Endothelial cell (in vitro differentiated cells): ENCODE results near the gene SEMA4B. TPM values are rescaled to one million over a fixed set of nuclear protein-coding genes. Genes with fewer than 3 reads are reported as not detected.

Experiments
- DNase-seq: peaks from one replicate; pipeline ENCODE4 v3.0.0; 2021; ENCODE audit warnings: low spot score
- H3K27ac Mint-ChIP-seq: one replicate; pipeline ENCODE4 v1.8.0; 2021; ENCODE audit warnings: mixed read lengths, inconsistent platforms; ENCODE audit not compliant: unreplicated experiment
- H3K27me3 Mint-ChIP-seq: one replicate; pipeline ENCODE4 v1.8.0; 2021; ENCODE audit warnings: mild to moderate bottlenecking, moderate library complexity, mixed read lengths, inconsistent platforms; ENCODE audit not compliant: unreplicated experiment
- H3K36me3 Mint-ChIP-seq: one replicate; pipeline ENCODE4 v1.8.0; 2021; ENCODE audit warnings: mild to moderate bottlenecking, low read depth, mixed read lengths, inconsistent platforms; ENCODE audit not compliant: unreplicated experiment
- H3K4me1 Mint-ChIP-seq: one replicate; pipeline ENCODE4 v1.8.0; 2021; ENCODE audit warnings: mild to moderate bottlenecking, mixed read lengths, inconsistent platforms; ENCODE audit not compliant: unreplicated experiment
- H3K4me3 Mint-ChIP-seq: one replicate; pipeline ENCODE4 v1.8.0; 2021; ENCODE audit warnings: mild to moderate bottlenecking, mixed read lengths, inconsistent platforms; ENCODE audit not compliant: unreplicated experiment
- H3K9me3 Mint-ChIP-seq: one replicate; pipeline ENCODE4 v1.8.0; 2021; ENCODE audit warnings: mixed read lengths, inconsistent platforms; ENCODE audit not compliant: unreplicated experiment
- CTCF ChIP-seq: fragments of 200-600 bp; sonication (generic); IDR thresholded peaks from one replicate; pipeline ENCODE4 v1.5.0; 2021; ENCODE audit warnings: antibody characterized with exemption; ENCODE audit not compliant: unreplicated experiment
- total RNA-seq: library from RNA; stranded (reverse); fragmentation: NEBNext Ultra II Directional; extraction: Animal tissue kit (Norgen Biotek cat#: 25700); gene quantifications from one replicate; pipeline ENCODE4 v1.2.1, GENCODE V29; 2021; ENCODE audit not compliant: unreplicated experiment

SEMA4B gene
- total RNA-seq, 1 donor from 2014 or later, result 11.2 TPM

- Mint-ChIP-seq H3K27me3 (peaks cover 1% of the 10 kb centered on the region), H3K4me3 (no peak overlapping the region), H3K9me3 (no peaks in the 10 kb centered on the region), H3K36me3 (peaks cover 20% of the 10 kb centered on the region), H3K27ac (no peak overlapping the region), H3K4me1 (peaks cover 14% of the 10 kb centered on the region)
- no peak for DNase-seq
- TF ChIP-seq CTCF, result no peak
Observed at GRCh38 chr15:90230071-90230494, 29.0 kb downstream of the SEMA4B start.

DNA sequence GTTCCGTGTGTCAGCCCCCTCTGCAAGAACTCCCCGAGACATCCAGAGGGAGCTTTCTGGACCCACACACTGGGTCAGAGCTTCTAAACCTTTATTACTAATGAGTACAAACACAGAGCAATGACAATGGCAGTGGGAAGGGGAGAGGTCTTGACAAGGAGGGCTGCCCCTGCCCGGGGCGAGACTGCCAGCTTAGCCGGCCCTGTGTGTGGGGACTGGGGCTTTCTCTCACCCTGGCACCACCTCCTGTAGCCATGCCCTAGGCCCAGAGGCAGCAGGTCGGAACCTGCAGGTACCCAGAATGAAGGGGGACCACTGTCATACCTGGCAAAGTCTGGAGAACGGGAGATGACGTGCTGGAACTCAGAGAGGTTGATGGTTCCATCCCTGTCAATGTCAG is 29.5 kb downstream of the SEMA4B start:
- Mint-ChIP-seq H3K36me3 (peaks cover 20% of the 10 kb centered on the region), H3K27ac (no peak overlapping the region), H3K4me1 (peaks cover 14% of the 10 kb centered on the region), H3K4me3 (no peak overlapping the region), H3K9me3 (no peaks in the 10 kb centered on the region), H3K27me3 (peaks cover 1% of the 10 kb centered on the region)
- DNase-seq, result no peak
- TF ChIP-seq CTCF, result no peak

DNA sequence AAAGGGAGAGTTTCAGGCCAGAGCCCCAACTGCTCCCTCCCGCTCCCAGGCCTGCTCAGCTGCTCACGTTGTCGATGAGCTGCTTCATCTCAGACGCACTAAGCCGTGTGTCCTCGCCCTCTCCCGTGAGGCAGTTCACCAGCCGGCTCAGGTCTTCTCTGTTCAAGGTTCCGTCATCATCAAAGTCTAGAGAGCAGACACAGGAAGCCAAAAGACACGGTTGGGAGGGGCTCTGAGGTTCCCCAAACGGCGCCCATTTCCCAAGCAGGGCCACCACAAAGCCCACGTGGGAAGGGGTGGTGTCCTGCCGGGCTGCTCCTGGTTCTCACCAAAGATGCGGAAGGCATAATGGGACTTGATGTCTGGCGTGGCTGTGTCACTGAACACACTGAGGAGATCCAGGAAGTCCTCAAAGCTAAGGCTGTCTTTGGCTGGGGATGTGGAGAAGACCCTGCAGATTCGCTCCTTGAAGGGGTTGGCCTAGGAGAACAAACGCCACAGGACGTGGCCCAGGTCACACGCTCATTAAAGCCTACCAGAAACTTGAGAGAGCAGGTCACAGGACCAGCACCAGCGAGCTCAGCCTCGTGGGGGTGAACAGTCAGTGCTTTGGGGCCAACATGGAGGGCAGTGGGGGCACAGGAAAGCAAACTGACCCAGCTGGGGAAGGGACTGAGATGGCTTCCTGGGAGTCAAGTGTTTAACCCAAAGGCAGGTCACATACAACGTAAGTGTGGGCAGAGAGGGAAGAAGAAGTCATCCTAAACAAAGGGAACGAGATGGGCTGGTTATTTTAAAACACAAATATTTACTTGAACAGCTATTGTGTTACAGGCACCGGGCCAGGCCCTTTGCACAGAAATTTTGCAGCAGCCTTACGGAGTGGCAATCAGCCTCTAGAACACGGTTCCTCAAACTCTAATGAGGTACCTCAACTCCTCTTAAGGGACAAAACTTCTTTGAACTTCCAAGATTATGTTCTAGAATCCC is 30.2 kb downstream of the SEMA4B start:
- Mint-ChIP-seq H3K36me3 (peaks cover 15% of the 10 kb centered on the region), H3K9me3 (no peaks in the 10 kb centered on the region), H3K4me1 (peaks cover 14% of the 10 kb centered on the region), H3K4me3 (no peak overlapping the region), H3K27me3 (peaks cover 1% of the 10 kb centered on the region), H3K27ac (no peak overlapping the region)
- DNase-seq, result no peak
- TF ChIP-seq CTCF, result no peak

DNA sequence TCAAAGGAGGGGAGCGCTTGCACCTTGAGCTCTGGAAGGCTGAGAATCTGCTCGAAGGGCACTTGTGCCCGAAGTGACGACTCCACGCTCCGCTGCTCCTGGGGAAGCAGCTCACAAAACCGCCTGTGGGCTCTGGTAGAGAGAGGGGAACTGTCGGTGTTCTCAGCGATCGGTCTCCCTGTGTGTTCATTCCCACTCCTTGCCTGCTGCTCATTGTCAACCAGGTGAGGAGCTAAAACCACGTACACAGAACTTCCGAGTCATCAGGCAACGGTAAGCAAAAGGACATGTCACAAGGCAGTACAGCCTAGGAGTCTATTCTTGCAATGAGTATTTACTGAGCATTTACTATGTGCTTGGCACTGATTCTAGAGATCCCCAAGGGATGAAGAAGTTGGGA is 31.1 kb downstream of the SEMA4B start:
- Mint-ChIP-seq H3K27ac (peak overlapping the region; percentile 18), H3K27me3 (peaks cover 1% of the 10 kb centered on the region), H3K4me3 (no peak overlapping the region), H3K9me3 (no peaks in the 10 kb centered on the region), H3K36me3 (peaks cover 15% of the 10 kb centered on the region), H3K4me1 (peaks cover 14% of the 10 kb centered on the region)
- DNase-seq, result no peak
- TF ChIP-seq CTCF, result no peak

DNA sequence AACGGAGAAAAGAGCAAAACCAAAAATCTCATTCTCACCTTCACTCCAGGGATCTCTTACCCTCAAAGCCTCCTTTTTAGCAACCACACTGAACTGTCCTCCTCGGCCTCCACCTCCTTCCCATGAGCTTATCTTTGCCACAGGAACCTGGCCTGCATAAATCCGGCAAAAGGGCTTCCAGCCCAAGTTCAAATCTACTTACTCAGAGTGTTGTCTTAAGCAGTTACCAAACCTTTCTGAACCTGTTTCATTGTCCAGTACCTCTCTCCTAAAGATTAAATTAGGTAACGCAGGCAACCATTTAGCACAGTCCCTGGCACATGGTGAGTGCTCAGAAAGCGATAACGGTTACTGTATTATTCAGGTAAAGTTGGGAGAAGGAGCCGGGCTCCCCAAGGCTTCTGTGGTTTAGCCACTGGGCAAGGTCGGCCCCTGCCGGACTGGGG is 31.8 kb downstream of the SEMA4B start:
- H3K27ac Mint-ChIP-seq, result peak overlapping the region; percentile 48
- no peak for TF ChIP-seq CTCF
- DNase-seq, result no peak

More for the DNA sequence above, 31.8 kb downstream of the SEMA4B start:
- peaks cover 15% of the 10 kb centered on the region for H3K36me3 Mint-ChIP-seq
- peaks cover 14% of the 10 kb centered on the region for H3K4me1 Mint-ChIP-seq
- peak overlapping the region; percentile 80 for H3K4me3 Mint-ChIP-seq
- H3K27me3 Mint-ChIP-seq, result peaks cover 1% of the 10 kb centered on the region
- no peaks in the 10 kb centered on the region for H3K9me3 Mint-ChIP-seq
